NCI-H1694 (cell line): Measurements from ENCODE around the gene TLX1.

Experiments used
- DNase-seq: peaks from one replicate; lab custom pipeline; 2025; lab: John Stamatoyannopoulos, UW

The TLX1 gene

GRCh38 chr10:101112799-101113594 lies 18.1 kb upstream of the TLX1 start:
- DNase-seq = no peak

GRCh38 chr10:101113890-101114403 lies 17.2 kb upstream of the TLX1 start:
- no peak for DNase-seq

- DNase-seq = no peak
Measured at GRCh38 chr10:101114646-101115045, 16.5 kb upstream of the TLX1 start.

GRCh38 chr10:101116754-101117153 lies 14.3 kb upstream of the TLX1 start:
- no peak for DNase-seq

GRCh38 chr10:101118031-101118430 lies 13.1 kb upstream of the TLX1 start:
- DNase-seq = no peak

GRCh38 chr10:101120520-101120883 lies 10.6 kb upstream of the TLX1 start:
- no peak for DNase-seq

- no peak for DNase-seq
Measured at GRCh38 chr10:101120884-101121653, 10.0 kb upstream of the TLX1 start.

GRCh38 chr10:101121654-101122031 lies 9.5 kb upstream of the TLX1 start:
- DNase-seq = no peak

- DNase-seq = no peak
Measured at GRCh38 chr10:101122270-101123084, 8.6 kb upstream of the TLX1 start.

- no peak for DNase-seq
Measured at GRCh38 chr10:101123085-101123814, 7.8 kb upstream of the TLX1 start.

- no peak for DNase-seq
Measured at GRCh38 chr10:101123815-101124617, 7.1 kb upstream of the TLX1 start.

- DNase-seq = no peak
Measured at GRCh38 chr10:101124933-101125332, 6.2 kb upstream of the TLX1 start.

GRCh38 chr10:101126684-101127628 lies 4.1 kb upstream of the TLX1 start:
- DNase-seq = no peak

GRCh38 chr10:101130141-101130540 lies 959 bp upstream of the TLX1 start:
- DNase-seq = no peak

- DNase-seq = no peak
Measured at GRCh38 chr10:101131962-101132635, 999 bp downstream of the TLX1 start.

GRCh38 chr10:101132636-101133473 lies 1.8 kb downstream of the TLX1 start:
- DNase-seq = no peak

- no peak for DNase-seq
Measured at GRCh38 chr10:101133489-101134298, 2.6 kb downstream of the TLX1 start.
